Psoas muscle (tissue), 8 donors: ENCODE measurements around the gene PNPLA5. TPM values are rescaled to one million over a fixed set of nuclear protein-coding genes. Genes with fewer than 3 reads are reported as not detected.
A peak's percentile ranks its signal among the peaks of the same experiment; 100 is the strongest.

Experiments
- ATAC-seq, 4 donors: fragments of 200-7000 bp; cut with Tn5 transposase; one replicate each; pipeline ENCODE4 v1.9.1; 2020; ENCODE audit warnings: moderate library complexity in 3 of 4, mild to moderate bottlenecking in 2 of 4
- DNase-seq, 2 donors: peaks; one replicate each; pipeline ENCODE4 v3.0.0-alpha.2; 2020
- H3K27ac ChIP-seq: fragments of 200-600 bp; one replicate; pipeline ENCODE4 v1.8.0; 2022
- H3K27me3 ChIP-seq, 3 donors: fragments of 200-600 bp in 1 of 3; one replicate each; pipeline versions ENCODE4 v1.6.1 to v1.8.0; 2013 to 2022; ENCODE audit warnings: low read length in 2 of 3, mild to moderate bottlenecking in 2 of 3, moderate library complexity in 1 of 3; ENCODE audit not compliant: insufficient read depth in 3 of 3
- H3K36me3 ChIP-seq, 2 donors: fragments of 200-600 bp in 1 of 2; one replicate each; pipeline versions ENCODE4 v1.6.1 to v1.8.0; 2013 to 2022; ENCODE audit warnings: low read depth in 1 of 2, mild to moderate bottlenecking in 1 of 2, moderate library complexity in 1 of 2; ENCODE audit not compliant: insufficient read depth in 1 of 2
- H3K4me1 ChIP-seq: fragments of 200-600 bp; one replicate; pipeline ENCODE4 v1.8.0; 2022
- H3K4me3 ChIP-seq: fragments of 200-600 bp; one replicate; pipeline ENCODE4 v1.8.0; 2022; ENCODE audit warnings: mild to moderate bottlenecking
- H3K9me3 ChIP-seq: fragments of 200-600 bp; one replicate; pipeline ENCODE4 v1.8.0; 2022
- CTCF ChIP-seq: fragments of 200-600 bp; IDR thresholded peaks from one replicate; pipeline ENCODE4 v1.8.0; 2022; ENCODE audit warnings: antibody characterized with exemption
- WGBS, 3 donors: extraction: QIAGEN DNeasy Blood & Tissue Kit; methylation state at CpG; one replicate each; pipeline versions ENCODE4 v1.1.6 to v1.1.7; 2013; 5-methylcytosine and 5-hydroxymethylcytosine counted together
- intact Hi-C, 2 donors: fragments of 100-400 bp; cut with DNase I; formaldehyde crosslinking; loops; one replicate each; pipeline versions ENCODE4 v1.11.0 to v1.14.2; 2022
- polyA plus RNA-seq, 3 donors: library from polyadenylated mRNA; stranded (reverse); fragments of 200-250 nt; gene quantifications; one replicate each; pipeline ENCODE4 v1.2.3, GENCODE V29; 2013
- total RNA-seq, 4 donors: library from RNA; stranded (reverse); fragmentation: NEBNext Ultra II Directional in 2 of 4; extraction: Animal tissue kit (Norgen Biotek cat#: 25700) in 2 of 4; gene quantifications; one replicate each; pipeline versions ENCODE4 v1.2.1 to v1.2.4, GENCODE V29; 2021 to 2023
- donor health status: healthy with polysubstance abuse.
- donor health status: DM: no; HTN: no; CAD: no; lungs with moderate emphysema.
- donor health status: Bipolar disorder and iron deficiency.
- donor health status: healthy.
- donor health status: DM: yes; HTN: yes; CAD: no.
- donor health status: DM: no; HTN: no; CAD: no.
- donor health status: DM: no; HTN: no; CAD: no.
- donor health status: DM: yes; HTN: yes; CAD: no.

Gene PNPLA5
- total and polyA plus RNA-seq, 7 donors, result 0.01 to 0.18 TPM; not detected in 5

GRCh38 chr22:43889201-43889859 lies 2.5 kb downstream of the PNPLA5 start:
- Histone ChIP-seq H3K4me1 (no peaks in the 10 kb centered on the region), H3K27ac (no peak overlapping the region), H3K27me3 (peaks cover 4 to 78% (median 17%) of the 10 kb centered on the region in 3 donors), H3K36me3 (no peaks in the 10 kb centered on the region), H3K4me3 (no peak overlapping the region), H3K9me3 (no peaks in the 10 kb centered on the region)
- peak in 1 of 2 donors; percentile 38 for DNase-seq
- no peak for ATAC-seq
- intact Hi-C loops, result no loop called here
- no peak for TF ChIP-seq CTCF
- WGBS, 3 donors, result 62 to 72% (median 66%) methylated on average over 14 to 16 of the region's 16 CpGs

GRCh38 chr22:43888740-43889139 lies 3.1 kb downstream of the PNPLA5 start:
- Histone ChIP-seq H3K36me3 (no peaks in the 10 kb centered on the region), H3K9me3 (no peaks in the 10 kb centered on the region), H3K27ac (no peak overlapping the region), H3K4me1 (no peaks in the 10 kb centered on the region), H3K4me3 (no peak overlapping the region), H3K27me3 (peaks cover 4 to 73% (median 17%) of the 10 kb centered on the region in 3 donors)
- ATAC-seq (no peak), DNase-seq (no peak)
- no peak for TF ChIP-seq CTCF
- 66 to 76% (median 69%) methylated on average over 4 of the region's 4 CpGs for WGBS, 3 donors
- intact Hi-C loops, result no loop called here

GRCh38 chr22:43887391-43887790 lies 4.4 kb downstream of the PNPLA5 start:
- ATAC-seq, result no peak
- intact Hi-C loops, result no loop called here
- 70 to 77% (median 70%) methylated on average over 4 of the region's 4 CpGs for WGBS, 3 donors

GRCh38 chr22:43886231-43886630 lies 5.6 kb downstream of the PNPLA5 start:
- no peak for TF ChIP-seq CTCF
- Histone ChIP-seq H3K4me1 (no peaks in the 10 kb centered on the region), H3K27me3 (peaks cover 0 to 49% (median 9%) of the 10 kb centered on the region in 3 donors), H3K4me3 (no peak overlapping the region), H3K9me3 (no peaks in the 10 kb centered on the region), H3K27ac (no peak overlapping the region), H3K36me3 (no peaks in the 10 kb centered on the region)
- WGBS, 3 donors, result 57 to 59% (median 57%) methylated on average over 8 of the region's 8 CpGs
- peak in 1 of 2 donors; percentile 4 for DNase-seq
- intact Hi-C loops, result no loop called here
- ATAC-seq, result no peak

More at GRCh38 chr22:43887391-43887790, 4.4 kb downstream of the PNPLA5 start:
- H3K4me1 ChIP-seq, result no peaks in the 10 kb centered on the region
- H3K27me3 ChIP-seq, result peaks cover 4 to 60% (median 17%) of the 10 kb centered on the region in 3 donors
- H3K4me3 ChIP-seq, result no peak overlapping the region
- DNase-seq, result peak in 1 of 2 donors; percentile 26
- no peaks in the 10 kb centered on the region for H3K36me3 ChIP-seq
- no peak overlapping the region for H3K27ac ChIP-seq
- no peak for TF ChIP-seq CTCF
- no peaks in the 10 kb centered on the region for H3K9me3 ChIP-seq

GRCh38 chr22:43885786-43886185 lies 6.0 kb downstream of the PNPLA5 start:
- ATAC-seq (no peak), DNase-seq (no peak)
- no peaks in the 10 kb centered on the region for H3K9me3 ChIP-seq
- H3K27ac ChIP-seq, result no peak overlapping the region
- 87 to 90% (median 89%) methylated on average over 6 of the region's 6 CpGs for WGBS, 3 donors
- no peaks in the 10 kb centered on the region for H3K36me3 ChIP-seq
- H3K4me1 ChIP-seq, result no peaks in the 10 kb centered on the region
- peaks cover 0 to 49% (median 6%) of the 10 kb centered on the region in 3 donors for H3K27me3 ChIP-seq
- no peak overlapping the region for H3K4me3 ChIP-seq
- intact Hi-C loops, result no loop called here
- no peak for TF ChIP-seq CTCF
